Tibial nerve (tissue), 3 donors: ENCODE data around the gene AMBN.

ENCODE experiments used
- POLR2A ChIP-seq, 2 donors: fragments of 450-650 bp; IDR thresholded peaks; one replicate each; pipeline ENCODE4 v1.6.1; 2017; ENCODE audit warnings: antibody characterized with exemption in 2 of 2, mild to moderate bottlenecking in 2 of 2, moderate library complexity in 2 of 2
- TF ChIP-seq, protein P1 (sequence below), 5 experiments: fragments of 200-600 bp in 3 of 5; fragments of 450-650 bp in 2 of 5; sonication (generic) in 3 of 5; IDR thresholded peaks; one replicate each; pipeline ENCODE4 v1.5.1; 2016 to 2019; ENCODE audit warnings: antibody characterized with exemption in 5 of 5, mild to moderate bottlenecking in 3 of 5, moderate library complexity in 2 of 5

DNA sequence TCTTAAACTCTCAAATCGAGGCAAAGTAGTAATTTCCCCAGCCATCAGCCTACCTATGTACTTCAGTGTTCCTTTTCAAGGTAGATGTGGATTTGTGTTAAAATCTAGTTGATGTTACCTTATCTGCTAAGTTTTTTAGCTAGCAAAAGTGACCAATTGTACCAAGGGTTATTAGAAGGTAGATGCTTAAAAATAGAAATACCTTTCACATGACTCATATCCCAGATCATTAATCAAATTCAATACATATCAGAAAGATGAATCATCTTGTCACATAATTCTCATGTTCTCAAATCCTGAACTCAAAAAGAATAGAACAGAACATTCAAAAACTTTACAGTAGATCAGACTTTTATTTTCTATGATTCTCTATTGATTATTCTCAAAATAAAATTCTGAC, 40.0 kb downstream of the AMBN start:
- no peak for TF ChIP-seq POLR2A (IDR thresholded peaks at IDR 0.05)
- TF ChIP-seq, protein P1, sequence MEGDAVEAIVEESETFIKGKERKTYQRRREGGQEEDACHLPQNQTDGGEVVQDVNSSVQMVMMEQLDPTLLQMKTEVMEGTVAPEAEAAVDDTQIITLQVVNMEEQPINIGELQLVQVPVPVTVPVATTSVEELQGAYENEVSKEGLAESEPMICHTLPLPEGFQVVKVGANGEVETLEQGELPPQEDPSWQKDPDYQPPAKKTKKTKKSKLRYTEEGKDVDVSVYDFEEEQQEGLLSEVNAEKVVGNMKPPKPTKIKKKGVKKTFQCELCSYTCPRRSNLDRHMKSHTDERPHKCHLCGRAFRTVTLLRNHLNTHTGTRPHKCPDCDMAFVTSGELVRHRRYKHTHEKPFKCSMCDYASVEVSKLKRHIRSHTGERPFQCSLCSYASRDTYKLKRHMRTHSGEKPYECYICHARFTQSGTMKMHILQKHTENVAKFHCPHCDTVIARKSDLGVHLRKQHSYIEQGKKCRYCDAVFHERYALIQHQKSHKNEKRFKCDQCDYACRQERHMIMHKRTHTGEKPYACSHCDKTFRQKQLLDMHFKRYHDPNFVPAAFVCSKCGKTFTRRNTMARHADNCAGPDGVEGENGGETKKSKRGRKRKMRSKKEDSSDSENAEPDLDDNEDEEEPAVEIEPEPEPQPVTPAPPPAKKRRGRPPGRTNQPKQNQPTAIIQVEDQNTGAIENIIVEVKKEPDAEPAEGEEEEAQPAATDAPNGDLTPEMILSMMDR (IDR thresholded peaks at IDR 0.05): no peak
